Dedifferentiated amniotic fluid mesenchymal stem cell (primary cell): ENCODE data around the gene MTERF1.

ENCODE experiments used
- DNase-seq: peaks from one replicate; pipeline ENCODE4 v3.0.0-alpha.2; 2016; ENCODE audit errors: extremely low spot score

MTERF1 gene

GRCh38 chr7:91835091-91835825 lies 45.2 kb downstream of the MTERF1 start:
- DNase-seq = no peak

GRCh38 chr7:91832493-91833045 lies 47.9 kb downstream of the MTERF1 start:
- DNase-seq = no peak

GRCh38 chr7:91827169-91827568 lies 53.3 kb downstream of the MTERF1 start:
- DNase-seq = no peak

GRCh38 chr7:91826377-91826776 lies 54.1 kb downstream of the MTERF1 start:
- no peak for DNase-seq

GRCh38 chr7:91824201-91824600 lies 56.3 kb downstream of the MTERF1 start:
- DNase-seq = no peak
